ENCODE data around the gene MAGIX. TPM values are rescaled to one million over a fixed set of nuclear protein-coding genes. Genes with fewer than 3 reads are reported as not detected.

Gene MAGIX
- total and polyA plus RNA-seq, 2 experiments from 2014 or later = 6.5 to 7.1 TPM

DNA sequence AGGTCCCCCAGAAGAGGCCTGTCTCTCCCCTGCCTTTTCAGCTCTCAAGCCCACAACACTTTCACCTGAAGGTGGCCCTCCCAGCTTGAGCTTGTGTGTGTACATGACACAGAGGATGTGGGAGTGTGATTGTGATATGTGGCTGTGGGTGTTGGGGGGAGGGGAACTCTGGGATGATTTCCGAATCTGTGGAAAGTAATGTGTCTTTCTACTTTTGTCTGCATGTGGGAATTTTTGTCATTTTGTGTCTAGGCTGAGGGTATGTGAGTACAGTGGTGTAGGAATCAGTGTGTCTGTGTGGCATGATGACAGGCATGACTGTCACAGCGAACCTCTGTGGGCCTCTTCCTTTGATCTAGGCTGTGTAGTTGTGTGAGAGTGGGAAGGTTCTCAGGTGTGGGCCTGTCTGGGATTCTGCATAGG, 31.0 kb downstream of the MAGIX start:
- Histone ChIP-seq H3K4me1 (ENCODE audit: insufficient read depth) (no peaks in the 10 kb centered on the region), H3K27ac (no peak overlapping the region), H2AFZ (no peak overlapping the region), H3K4me3 (no peak overlapping the region), H3K9me2 (replicated peaks; ENCODE audit: insufficient read depth) (no peaks in the 10 kb centered on the region), H3K79me2 (no peaks in the 10 kb centered on the region), H3K36me3 (replicated peaks; ENCODE audit: insufficient read depth, low read depth) (no peaks in the 10 kb centered on the region), H3K4me2 (no peak overlapping the region), H3K9me3 (ENCODE audit: low read depth) (no peaks in the 10 kb centered on the region), H4K20me1 (ENCODE audit: insufficient read depth, poor library complexity, severe bottlenecking) (no peaks in the 10 kb centered on the region), H3K27me3 (no peaks in the 10 kb centered on the region)
- WGBS (ENCODE audit: low lambda C conversion rate, missing lambda C conversion rate) = 53% methylated on average over 2 of the region's 2 CpGs
- DNase-seq (ENCODE audit: low spot score) = no peak
- TF ChIP-seq EZH2 (IDR thresholded peaks at IDR 0.05; ENCODE audit: borderline replicate concordance) = no peak
- TF ChIP-seq, protein P1, sequence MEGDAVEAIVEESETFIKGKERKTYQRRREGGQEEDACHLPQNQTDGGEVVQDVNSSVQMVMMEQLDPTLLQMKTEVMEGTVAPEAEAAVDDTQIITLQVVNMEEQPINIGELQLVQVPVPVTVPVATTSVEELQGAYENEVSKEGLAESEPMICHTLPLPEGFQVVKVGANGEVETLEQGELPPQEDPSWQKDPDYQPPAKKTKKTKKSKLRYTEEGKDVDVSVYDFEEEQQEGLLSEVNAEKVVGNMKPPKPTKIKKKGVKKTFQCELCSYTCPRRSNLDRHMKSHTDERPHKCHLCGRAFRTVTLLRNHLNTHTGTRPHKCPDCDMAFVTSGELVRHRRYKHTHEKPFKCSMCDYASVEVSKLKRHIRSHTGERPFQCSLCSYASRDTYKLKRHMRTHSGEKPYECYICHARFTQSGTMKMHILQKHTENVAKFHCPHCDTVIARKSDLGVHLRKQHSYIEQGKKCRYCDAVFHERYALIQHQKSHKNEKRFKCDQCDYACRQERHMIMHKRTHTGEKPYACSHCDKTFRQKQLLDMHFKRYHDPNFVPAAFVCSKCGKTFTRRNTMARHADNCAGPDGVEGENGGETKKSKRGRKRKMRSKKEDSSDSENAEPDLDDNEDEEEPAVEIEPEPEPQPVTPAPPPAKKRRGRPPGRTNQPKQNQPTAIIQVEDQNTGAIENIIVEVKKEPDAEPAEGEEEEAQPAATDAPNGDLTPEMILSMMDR (IDR thresholded peaks at IDR 0.05; ENCODE audit: poor library complexity) = no peak
- TF ChIP-seq EZH2phosphoT487 (IDR thresholded peaks at IDR 0.05; ENCODE audit: low read depth, severe bottlenecking, unreplicated experiment) = no peak

DNA sequence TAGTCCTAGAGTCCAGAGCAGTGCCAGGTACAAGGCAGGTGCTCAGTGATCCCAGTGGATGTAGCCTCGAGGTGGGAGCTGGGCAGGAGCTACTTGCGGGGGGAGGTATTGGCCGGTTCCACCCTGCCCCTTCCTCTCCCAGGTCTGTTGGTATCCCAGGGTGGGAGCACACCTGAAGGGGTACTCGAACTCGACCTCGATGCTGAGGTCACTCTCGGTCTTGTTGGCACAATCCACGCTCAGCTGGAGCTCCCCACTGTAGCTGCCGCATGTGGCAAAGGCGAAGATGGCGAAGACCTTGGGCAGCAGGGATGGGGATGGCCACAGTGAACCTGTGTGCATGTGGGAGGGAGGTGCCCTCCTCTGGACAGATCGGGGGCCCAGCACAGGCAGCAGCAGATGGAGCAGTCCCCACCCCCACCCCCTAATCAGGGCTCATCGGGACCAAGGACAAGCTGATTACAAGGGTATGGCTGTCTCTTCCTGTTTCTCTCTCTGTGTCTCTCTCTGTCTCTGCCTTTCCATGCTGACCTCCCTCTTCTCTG, 35.1 kb downstream of the MAGIX start:
- no peak for DNase-seq (ENCODE audit: low spot score)
- H3K27me3 ChIP-seq = no peaks in the 10 kb centered on the region
- H3K36me3 ChIP-seq (replicated peaks; ENCODE audit: insufficient read depth, low read depth) = no peaks in the 10 kb centered on the region
- H3K9me3 ChIP-seq (ENCODE audit: low read depth) = no peaks in the 10 kb centered on the region
- H3K4me1 ChIP-seq (ENCODE audit: insufficient read depth) = no peaks in the 10 kb centered on the region
- H2AFZ ChIP-seq = no peak overlapping the region
- no peaks in the 10 kb centered on the region for H3K79me2 ChIP-seq
- no peak overlapping the region for H3K4me2 ChIP-seq
- no peak overlapping the region for H3K27ac ChIP-seq
- no peaks in the 10 kb centered on the region for H3K9me2 ChIP-seq (replicated peaks; ENCODE audit: insufficient read depth)
- no peaks in the 10 kb centered on the region for H4K20me1 ChIP-seq (ENCODE audit: insufficient read depth, poor library complexity, severe bottlenecking)
- no peak for TF ChIP-seq EZH2phosphoT487 (IDR thresholded peaks at IDR 0.05; ENCODE audit: low read depth, severe bottlenecking, unreplicated experiment)
- no peak for TF ChIP-seq EZH2 (IDR thresholded peaks at IDR 0.05; ENCODE audit: borderline replicate concordance)
- TF ChIP-seq, protein P1 (IDR thresholded peaks at IDR 0.05; ENCODE audit: poor library complexity) = no peak
- no peak overlapping the region for H3K4me3 ChIP-seq
- WGBS (ENCODE audit: low lambda C conversion rate, missing lambda C conversion rate) = 79% methylated on average over 13 of the region's 13 CpGs

DNA sequence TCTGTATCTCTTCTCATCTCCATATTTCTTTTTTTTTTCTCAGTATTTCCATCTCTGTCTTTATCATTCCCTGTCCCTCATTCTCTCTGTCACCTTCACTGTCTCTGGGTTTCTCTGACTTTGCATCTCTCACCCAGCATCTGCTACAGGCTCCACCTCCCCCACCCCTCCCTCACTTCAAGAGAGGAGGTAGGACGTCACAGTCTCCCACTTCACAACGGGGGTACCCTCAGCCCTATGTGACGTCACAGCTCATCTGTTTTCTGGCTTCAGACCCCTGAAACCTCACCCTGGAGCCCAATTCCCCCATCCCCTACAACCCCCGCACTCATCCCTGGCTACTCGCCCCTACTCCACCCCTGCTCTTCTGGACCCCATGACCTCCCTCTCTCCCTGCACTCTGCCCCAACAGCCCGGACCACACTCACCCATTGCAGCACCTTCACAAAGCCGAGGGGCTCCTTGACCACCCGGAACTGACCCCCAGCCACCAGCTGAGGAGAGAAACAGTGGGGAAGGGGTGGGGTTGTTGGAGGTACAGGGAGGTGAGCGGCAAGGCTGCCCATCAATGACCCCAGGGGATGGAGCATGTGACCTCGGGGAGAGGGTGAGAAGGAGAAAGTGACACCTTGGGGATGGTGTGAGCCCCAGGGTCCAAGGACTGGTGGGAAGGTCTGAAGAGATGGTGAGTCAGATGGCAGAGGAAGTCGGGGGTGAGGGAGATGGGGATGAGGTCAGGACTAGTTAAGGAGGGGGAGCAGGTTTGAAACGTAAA, 36.2 kb downstream of the MAGIX start:
- no peak overlapping the region for H3K27ac ChIP-seq
- no peaks in the 10 kb centered on the region for H3K4me1 ChIP-seq (ENCODE audit: insufficient read depth)
- H3K79me2 ChIP-seq = no peaks in the 10 kb centered on the region
- H3K36me3 ChIP-seq (replicated peaks; ENCODE audit: insufficient read depth, low read depth) = no peaks in the 10 kb centered on the region
- DNase-seq (ENCODE audit: low spot score) = no peak
- TF ChIP-seq EZH2phosphoT487 (IDR thresholded peaks at IDR 0.05; ENCODE audit: low read depth, severe bottlenecking, unreplicated experiment) = no peak
- no peak for TF ChIP-seq EZH2 (IDR thresholded peaks at IDR 0.05; ENCODE audit: borderline replicate concordance)
- TF ChIP-seq, protein P1 (IDR thresholded peaks at IDR 0.05; ENCODE audit: poor library complexity) = no peak
- no peaks in the 10 kb centered on the region for H3K27me3 ChIP-seq
- H2AFZ ChIP-seq = no peak overlapping the region
- no peaks in the 10 kb centered on the region for H3K9me3 ChIP-seq (ENCODE audit: low read depth)
- no peaks in the 10 kb centered on the region for H3K9me2 ChIP-seq (replicated peaks; ENCODE audit: insufficient read depth)
- H4K20me1 ChIP-seq (ENCODE audit: insufficient read depth, poor library complexity, severe bottlenecking) = no peaks in the 10 kb centered on the region
- WGBS (ENCODE audit: low lambda C conversion rate, missing lambda C conversion rate) = 36% methylated on average over 12 of the region's 12 CpGs
- no peak overlapping the region for H3K4me3 ChIP-seq
- no peak overlapping the region for H3K4me2 ChIP-seq

Data from hepatocyte (in vitro differentiated cells).